Ascending aorta (tissue), 2 donors: ENCODE results near the gene RUNX3. TPM values are rescaled to one million over a fixed set of nuclear protein-coding genes. Genes with fewer than 3 reads are reported as not detected.

Source experiments
- DNase-seq, 2 donors: peaks; one replicate each; pipeline ENCODE4 v3.0.0-alpha.2; 2019; ENCODE audit warnings: low spot score in 2 of 2
- H3K27ac ChIP-seq, 2 donors: fragments of 200-600 bp; sonication (generic); one replicate each; pipeline ENCODE4 v1.5.1; 2016 to 2017; ENCODE audit warnings: mild to moderate bottlenecking in 1 of 2
- H3K27me3 ChIP-seq: fragments of 200-600 bp; sonication (generic); one replicate; pipeline ENCODE4 v1.5.1; 2017
- H3K36me3 ChIP-seq, 2 donors: fragments of 200-600 bp; sonication (generic); one replicate each; pipeline ENCODE4 v1.5.1; 2016
- H3K4me1 ChIP-seq, 2 donors: fragments of 200-600 bp; sonication (generic); one replicate each; pipeline ENCODE4 v1.5.1; 2016 to 2017; ENCODE audit warnings: mild to moderate bottlenecking in 1 of 2
- H3K4me3 ChIP-seq, 2 donors: fragments of 200-600 bp; sonication (generic); one replicate each; pipeline ENCODE4 v1.5.1; 2016 to 2017; ENCODE audit warnings: mild to moderate bottlenecking in 1 of 2
- H3K9me3 ChIP-seq, 2 donors: fragments of 200-600 bp; sonication (generic); one replicate each; pipeline ENCODE4 v1.5.1; 2016
- intact Hi-C: fragments of 100-400 bp; cut with DNase I; formaldehyde crosslinking; loops from one replicate; pipeline ENCODE4 v1.15.1; 2023
- total RNA-seq: library from RNA; depleted of rRNA; stranded (reverse); fragments of >200 nt; gene quantifications from one replicate; pipeline ENCODE4 v1.1.0, GENCODE V29; 2016
- TF ChIP-seq, protein P1 (sequence below), 3 experiments: fragments of 200-600 bp in 2 of 3; fragments of 450-650 bp in 1 of 3; sonication (generic) in 2 of 3; IDR thresholded peaks; one replicate each; pipeline ENCODE4 v1.5.1; 2016 to 2019; ENCODE audit warnings: antibody characterized with exemption in 3 of 3, mild to moderate bottlenecking in 1 of 3, moderate library complexity in 1 of 3

Gene RUNX3
- total RNA-seq, 1 donor from 2014 or later: 0.21 TPM

DNA sequence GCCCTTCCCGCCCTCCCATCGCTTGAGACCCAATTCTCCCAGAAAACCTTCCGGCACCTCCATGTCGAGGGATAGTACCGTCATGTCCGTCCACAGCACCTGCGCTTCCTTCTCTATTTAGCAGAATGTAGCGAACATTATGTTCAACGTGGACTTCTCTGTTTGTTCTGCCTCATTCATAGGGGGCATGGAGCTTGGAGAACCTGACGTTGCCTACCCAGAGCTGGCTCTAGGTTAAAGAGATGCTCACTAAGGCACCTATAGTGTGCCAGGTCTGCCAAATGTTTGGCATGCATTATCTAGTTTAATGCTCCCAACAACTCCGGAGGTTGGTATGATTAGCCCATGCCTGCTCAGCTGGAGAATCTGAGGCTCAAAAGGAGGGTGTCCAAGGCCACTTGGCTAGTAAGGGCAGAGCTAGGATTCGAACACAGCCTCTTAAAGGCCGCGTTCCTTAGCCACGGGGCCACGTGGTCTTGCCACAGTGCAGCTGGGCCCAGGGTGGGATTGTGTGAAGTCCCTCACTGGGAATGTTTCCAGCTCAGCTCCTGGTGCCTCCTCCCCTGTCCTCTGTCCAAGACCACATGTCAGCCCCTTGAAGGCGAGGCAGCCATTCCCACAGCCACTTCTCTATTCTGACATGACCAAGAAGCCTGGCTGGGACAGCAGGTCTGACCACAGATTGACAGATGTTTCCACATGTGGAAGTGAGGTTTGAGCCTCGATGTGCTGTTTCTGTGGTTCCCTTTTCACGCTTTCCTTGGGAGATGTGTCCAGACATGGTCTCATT, 57.8 kb downstream of the RUNX3 start:
- TF ChIP-seq, protein P1, sequence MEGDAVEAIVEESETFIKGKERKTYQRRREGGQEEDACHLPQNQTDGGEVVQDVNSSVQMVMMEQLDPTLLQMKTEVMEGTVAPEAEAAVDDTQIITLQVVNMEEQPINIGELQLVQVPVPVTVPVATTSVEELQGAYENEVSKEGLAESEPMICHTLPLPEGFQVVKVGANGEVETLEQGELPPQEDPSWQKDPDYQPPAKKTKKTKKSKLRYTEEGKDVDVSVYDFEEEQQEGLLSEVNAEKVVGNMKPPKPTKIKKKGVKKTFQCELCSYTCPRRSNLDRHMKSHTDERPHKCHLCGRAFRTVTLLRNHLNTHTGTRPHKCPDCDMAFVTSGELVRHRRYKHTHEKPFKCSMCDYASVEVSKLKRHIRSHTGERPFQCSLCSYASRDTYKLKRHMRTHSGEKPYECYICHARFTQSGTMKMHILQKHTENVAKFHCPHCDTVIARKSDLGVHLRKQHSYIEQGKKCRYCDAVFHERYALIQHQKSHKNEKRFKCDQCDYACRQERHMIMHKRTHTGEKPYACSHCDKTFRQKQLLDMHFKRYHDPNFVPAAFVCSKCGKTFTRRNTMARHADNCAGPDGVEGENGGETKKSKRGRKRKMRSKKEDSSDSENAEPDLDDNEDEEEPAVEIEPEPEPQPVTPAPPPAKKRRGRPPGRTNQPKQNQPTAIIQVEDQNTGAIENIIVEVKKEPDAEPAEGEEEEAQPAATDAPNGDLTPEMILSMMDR (IDR thresholded peaks at IDR 0.05): no peak

GRCh38 chr1:24871306-24871901, 58.7 kb downstream of the RUNX3 start:
- H3K9me3 ChIP-seq: no peaks in the 10 kb centered on the region
- DNase-seq: peak in 1 of 2 donors; percentile 39
- TF ChIP-seq, protein P1 (IDR thresholded peaks at IDR 0.05): no peak
- H3K27ac ChIP-seq: no peak overlapping the region
- H3K27me3 ChIP-seq: no peaks in the 10 kb centered on the region
- H3K4me1 ChIP-seq: no peaks in the 10 kb centered on the region
- intact Hi-C loops: no loop called here
- H3K36me3 ChIP-seq: no peaks in the 10 kb centered on the region
- no peak overlapping the region for H3K4me3 ChIP-seq

More for the DNA sequence above, 57.8 kb downstream of the RUNX3 start:
- H3K27me3 ChIP-seq: no peaks in the 10 kb centered on the region
- H3K36me3 ChIP-seq: no peaks in the 10 kb centered on the region
- peak in 1 of 2 donors; percentile 63 for DNase-seq
- H3K4me1 ChIP-seq: no peaks in the 10 kb centered on the region
- H3K9me3 ChIP-seq: no peaks in the 10 kb centered on the region
- no peak overlapping the region for H3K4me3 ChIP-seq
- intact Hi-C loops: no loop called here
- H3K27ac ChIP-seq: no peak overlapping the region

- TF ChIP-seq, protein P1 (IDR thresholded peaks at IDR 0.05): no peak
- H3K4me1 ChIP-seq: no peaks in the 10 kb centered on the region
- H3K27me3 ChIP-seq: no peaks in the 10 kb centered on the region
- H3K27ac ChIP-seq: no peak overlapping the region
- no peaks in the 10 kb centered on the region for H3K36me3 ChIP-seq
- no peak overlapping the region for H3K4me3 ChIP-seq
- intact Hi-C loops: no loop called here
- no peaks in the 10 kb centered on the region for H3K9me3 ChIP-seq
- peak in 1 of 2 donors; percentile 57 for DNase-seq
Observed at GRCh38 chr1:24870551-24871195, 59.4 kb downstream of the RUNX3 start.

DNA sequence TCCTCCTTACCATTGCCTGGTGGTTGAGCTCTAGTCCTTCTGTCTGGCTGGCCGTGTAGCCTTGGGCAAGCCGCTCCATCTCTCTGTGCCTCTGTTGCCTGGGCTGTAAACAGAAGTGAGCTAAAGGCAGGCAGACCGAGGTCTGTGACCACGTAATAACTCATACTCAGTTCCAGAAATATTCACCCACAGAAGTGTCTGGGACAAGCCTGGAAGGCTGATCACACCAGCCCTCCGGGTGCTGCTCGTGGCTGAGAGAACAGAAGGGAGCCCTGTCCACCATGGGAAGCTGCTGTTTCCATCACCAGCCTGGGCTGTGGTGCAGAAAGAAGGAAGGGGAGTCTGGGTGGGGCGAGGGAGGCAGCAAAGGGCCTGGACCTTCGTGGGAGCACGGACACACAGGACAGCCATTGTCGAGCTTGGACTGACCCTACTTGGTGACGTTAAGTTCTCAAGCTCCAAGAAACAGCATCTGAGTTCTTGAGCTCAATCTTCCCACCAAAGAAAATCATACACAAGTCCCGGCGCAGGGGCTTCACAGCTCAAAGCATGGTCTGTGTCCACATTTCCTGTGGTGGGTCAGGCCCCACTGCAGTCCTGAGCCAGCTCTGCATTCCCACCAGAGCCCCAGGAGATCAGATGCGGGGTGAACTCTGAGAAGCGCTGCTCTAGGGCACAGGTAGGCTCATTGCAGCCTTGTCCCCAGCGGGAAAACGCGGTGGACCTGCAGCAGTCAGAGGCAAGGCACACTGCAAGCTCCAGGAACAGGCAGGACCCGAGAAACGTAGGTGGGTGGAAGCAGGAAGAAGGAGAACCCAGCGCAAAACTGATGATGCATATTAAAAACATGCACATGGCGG, 61.8 kb downstream of the RUNX3 start:
- H3K27me3 ChIP-seq: no peaks in the 10 kb centered on the region
- TF ChIP-seq, protein P1 (IDR thresholded peaks at IDR 0.05): no peak

More for the DNA sequence above, 61.8 kb downstream of the RUNX3 start:
- DNase-seq: peak in 1 of 2 donors; percentile 44
- Histone ChIP-seq H3K9me3 (no peaks in the 10 kb centered on the region), H3K4me1 (no peaks in the 10 kb centered on the region), H3K4me3 (no peak overlapping the region), H3K27ac (no peak overlapping the region), H3K36me3 (no peaks in the 10 kb centered on the region)
- intact Hi-C loops: no loop called here
